ENCODE data around the gene MS4A18.

Gene MS4A18

DNA sequence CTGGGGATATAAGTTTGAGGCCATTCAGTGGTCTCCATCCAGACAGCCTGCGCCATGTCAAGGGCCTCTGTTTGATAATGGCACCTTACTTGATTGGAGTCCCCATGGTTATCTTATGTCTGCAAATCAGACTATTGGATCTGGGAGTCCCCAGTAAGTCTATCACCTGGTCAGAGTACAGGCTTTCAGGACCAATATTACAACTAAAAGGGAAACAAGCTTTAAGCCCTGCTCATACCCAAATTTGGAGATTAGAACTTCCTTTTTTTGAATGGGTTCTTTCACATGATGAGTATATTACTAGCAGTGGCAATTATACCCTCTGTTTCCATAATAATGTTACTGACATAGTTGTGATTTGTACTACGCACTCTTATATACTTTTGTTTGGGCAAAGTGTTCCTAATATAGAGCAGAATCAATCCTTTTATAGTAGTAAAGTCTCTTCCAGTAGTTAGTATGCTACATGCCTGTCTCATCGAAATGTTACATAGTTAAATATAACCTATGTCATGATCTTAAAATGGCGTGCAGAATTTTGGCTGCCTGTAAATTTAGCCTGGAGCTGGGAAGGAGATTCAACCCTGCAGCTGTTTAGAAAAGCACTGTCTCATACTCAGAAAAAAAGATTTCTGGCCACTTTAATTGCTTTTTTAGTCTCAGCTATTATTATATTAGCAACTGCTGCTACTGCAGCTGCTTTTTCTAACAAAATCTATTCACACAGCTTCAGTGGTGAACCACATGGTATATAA, 37.1 kb downstream of the MS4A18 start:
- Histone ChIP-seq H3K27ac (ENCODE audit: low read depth, low read length) (no peak overlapping the region), H3K4me1 (ENCODE audit: control insufficient read depth, insufficient read depth, low read length) (no peaks in the 10 kb centered on the region), H3K4me3 (ENCODE audit: low read length) (no peak overlapping the region), H3K27me3 (ENCODE audit: control insufficient read depth, insufficient read depth, low read length) (no peaks in the 10 kb centered on the region), H3K9ac (ENCODE audit: low read length) (no peak overlapping the region), H3K36me3 (ENCODE audit: control insufficient read depth, insufficient read depth, low read length) (no peaks in the 10 kb centered on the region)

DNA sequence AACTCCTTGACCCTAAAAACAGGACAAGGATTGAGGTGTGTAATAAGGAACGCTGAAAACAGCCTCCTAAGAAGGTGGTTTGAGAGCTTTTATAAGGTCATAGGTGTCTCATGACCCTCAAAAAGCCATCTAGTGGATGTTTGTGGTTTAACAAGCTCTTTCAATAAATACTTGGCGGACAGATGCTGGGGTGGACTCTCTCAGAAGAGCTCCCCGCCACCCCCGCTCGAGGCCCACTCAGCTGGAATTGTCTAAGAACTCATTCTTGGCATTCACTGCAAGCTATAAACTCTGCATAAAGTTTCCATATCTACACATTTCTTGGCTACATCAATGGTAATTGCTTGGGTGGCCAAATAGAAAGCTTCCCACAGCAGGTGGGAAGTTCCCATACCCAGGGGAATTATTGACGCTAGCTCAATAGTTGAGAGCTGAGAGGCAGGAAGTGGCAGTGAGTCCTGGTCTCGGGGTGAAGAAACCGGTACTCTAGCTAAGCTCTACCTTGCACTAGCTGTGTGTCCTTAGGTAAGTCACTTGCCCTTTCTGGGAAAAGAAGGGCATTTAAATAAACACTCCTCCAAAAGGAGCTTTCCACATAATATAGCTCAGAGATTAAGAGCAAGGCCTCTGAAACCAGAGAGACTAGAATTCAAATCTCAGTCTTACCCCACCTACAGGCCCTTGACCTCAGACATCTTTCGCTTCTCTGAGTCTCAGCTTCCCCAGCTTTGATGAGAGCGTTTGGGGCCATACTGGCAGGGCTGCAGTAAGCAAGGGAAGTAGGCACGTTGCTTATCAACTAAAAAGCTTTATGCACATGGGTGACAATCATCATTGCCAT, 38.6 kb downstream of the MS4A18 start:
- Histone ChIP-seq H3K4me1 (ENCODE audit: control insufficient read depth, insufficient read depth, low read length) (no peaks in the 10 kb centered on the region), H3K36me3 (ENCODE audit: control insufficient read depth, insufficient read depth, low read length) (no peaks in the 10 kb centered on the region), H3K9ac (ENCODE audit: low read length) (no peak overlapping the region), H3K27ac (ENCODE audit: low read depth, low read length) (no peak overlapping the region), H3K27me3 (ENCODE audit: control insufficient read depth, insufficient read depth, low read length) (no peaks in the 10 kb centered on the region), H3K4me3 (ENCODE audit: low read length) (no peak overlapping the region)

DNA sequence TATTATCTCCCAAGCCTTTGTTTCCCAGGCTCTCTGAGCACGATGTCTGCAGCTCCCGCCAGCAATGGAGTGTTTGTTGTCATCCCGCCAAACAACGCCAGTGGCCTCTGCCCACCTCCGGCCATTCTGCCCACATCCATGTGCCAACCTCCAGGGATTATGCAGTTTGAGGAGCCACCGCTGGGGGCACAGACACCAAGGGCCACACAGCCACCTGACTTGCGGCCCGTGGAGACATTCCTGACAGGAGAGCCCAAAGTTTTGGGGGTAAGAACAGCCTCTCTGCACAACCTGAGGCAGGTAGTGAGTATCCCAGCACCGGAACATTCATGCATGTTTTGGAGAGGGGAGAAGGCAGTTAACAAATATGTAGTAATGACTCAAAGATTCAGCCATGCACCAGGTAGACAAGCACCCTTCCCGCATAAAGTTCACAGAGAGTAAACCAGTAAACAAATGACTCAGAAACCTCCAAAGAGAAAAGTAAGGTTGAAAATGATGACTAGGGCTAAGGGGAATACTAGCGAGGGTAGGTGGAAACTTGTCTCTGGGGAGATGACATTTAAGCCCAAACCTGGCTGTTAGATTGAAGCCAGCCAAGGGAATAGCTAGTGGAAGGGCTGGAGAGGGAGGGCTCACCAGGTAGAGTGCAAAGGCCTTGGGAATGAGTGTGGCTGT, 39.3 kb downstream of the MS4A18 start:
- Histone ChIP-seq H3K27me3 (ENCODE audit: control insufficient read depth, insufficient read depth, low read length) (no peaks in the 10 kb centered on the region), H3K9ac (ENCODE audit: low read length) (no peak overlapping the region)

DNA sequence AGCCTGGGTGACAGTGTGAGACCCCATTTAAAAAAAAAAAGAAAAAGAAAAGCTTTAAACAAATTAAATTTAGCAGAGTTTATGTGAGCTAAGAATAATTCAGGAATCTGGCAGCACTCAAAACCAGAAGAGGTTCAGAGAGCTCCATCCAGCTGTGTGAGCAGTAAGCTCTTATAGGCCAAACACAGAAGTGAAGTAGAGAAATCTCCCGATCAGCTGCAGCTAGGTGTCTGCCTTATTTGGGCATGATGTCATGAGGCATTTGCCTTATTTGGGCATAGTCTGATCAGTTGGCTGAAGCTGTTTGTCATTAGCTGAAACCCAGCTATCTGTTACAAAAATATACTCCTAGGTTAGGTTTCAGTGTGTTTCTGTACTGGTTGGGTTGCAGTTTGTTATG, 40.4 kb downstream of the MS4A18 start:
- no peak overlapping the region for H3K4me3 ChIP-seq (ENCODE audit: low read length)
- H3K9ac ChIP-seq (ENCODE audit: low read length), result no peak overlapping the region
- H3K27ac ChIP-seq (ENCODE audit: low read depth, low read length), result no peak overlapping the region
- no peaks in the 10 kb centered on the region for H3K4me1 ChIP-seq (ENCODE audit: control insufficient read depth, insufficient read depth, low read length)
- H3K36me3 ChIP-seq (ENCODE audit: control insufficient read depth, insufficient read depth, low read length), result no peaks in the 10 kb centered on the region
- no peaks in the 10 kb centered on the region for H3K27me3 ChIP-seq (ENCODE audit: control insufficient read depth, insufficient read depth, low read length)

More for the DNA sequence above, 39.3 kb downstream of the MS4A18 start:
- no peak overlapping the region for H3K4me3 ChIP-seq (ENCODE audit: low read length)
- H3K4me1 ChIP-seq (ENCODE audit: control insufficient read depth, insufficient read depth, low read length), result no peaks in the 10 kb centered on the region
- no peaks in the 10 kb centered on the region for H3K36me3 ChIP-seq (ENCODE audit: control insufficient read depth, insufficient read depth, low read length)
- no peak overlapping the region for H3K27ac ChIP-seq (ENCODE audit: low read depth, low read length)

DNA sequence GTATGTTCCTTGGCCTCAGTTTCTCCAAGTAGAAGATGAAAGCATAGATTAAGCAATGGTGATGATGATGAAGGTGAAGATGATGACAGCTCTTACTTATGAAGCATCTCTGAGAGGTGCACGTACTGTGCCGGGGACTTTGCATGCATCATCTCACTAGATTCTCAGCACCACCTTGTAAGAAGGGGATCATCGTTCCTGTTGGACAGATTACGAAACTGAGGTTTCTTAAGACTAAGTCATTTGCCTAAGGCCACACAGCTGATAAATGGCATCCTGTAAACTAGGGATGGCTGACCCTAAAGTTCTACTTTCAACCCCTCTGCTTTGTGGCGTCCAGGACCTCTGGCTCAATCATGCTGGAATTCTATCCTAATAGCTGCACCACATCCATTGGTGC, 40.8 kb downstream of the MS4A18 start:
- no peak overlapping the region for H3K27ac ChIP-seq (ENCODE audit: low read depth, low read length)
- H3K27me3 ChIP-seq (ENCODE audit: control insufficient read depth, insufficient read depth, low read length), result no peaks in the 10 kb centered on the region

DNA sequence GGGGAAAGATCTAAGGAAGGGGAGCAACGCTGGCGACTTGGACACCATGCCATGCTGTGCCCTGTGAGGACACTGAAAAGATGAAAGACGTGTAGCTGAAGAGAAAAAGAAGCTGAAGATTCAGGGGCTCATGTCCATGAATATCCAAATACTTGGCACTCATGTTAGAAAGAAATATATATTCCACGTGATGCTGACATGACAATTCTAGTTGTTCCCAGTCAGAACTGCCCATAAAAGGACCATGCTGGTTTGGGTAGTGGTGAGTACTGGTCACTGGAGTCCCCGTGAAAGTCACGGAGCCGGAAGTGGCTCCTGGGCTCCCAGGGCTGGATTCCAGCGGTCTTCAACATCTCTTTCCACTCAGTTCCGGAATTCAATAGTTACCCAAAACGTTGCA, 42.0 kb downstream of the MS4A18 start:
- no peak overlapping the region for H3K9ac ChIP-seq (ENCODE audit: low read length)
- H3K36me3 ChIP-seq (ENCODE audit: control insufficient read depth, insufficient read depth, low read length), result no peaks in the 10 kb centered on the region
- H3K4me3 ChIP-seq (ENCODE audit: low read length), result no peak overlapping the region
- H3K27me3 ChIP-seq (ENCODE audit: control insufficient read depth, insufficient read depth, low read length), result peaks cover 1% of the 10 kb centered on the region
- H3K27ac ChIP-seq (ENCODE audit: low read depth, low read length), result no peak overlapping the region
- no peaks in the 10 kb centered on the region for H3K4me1 ChIP-seq (ENCODE audit: control insufficient read depth, insufficient read depth, low read length)

More for the DNA sequence above, 40.8 kb downstream of the MS4A18 start:
- Histone ChIP-seq H3K4me3 (ENCODE audit: low read length) (no peak overlapping the region), H3K9ac (ENCODE audit: low read length) (no peak overlapping the region), H3K36me3 (ENCODE audit: control insufficient read depth, insufficient read depth, low read length) (no peaks in the 10 kb centered on the region), H3K4me1 (ENCODE audit: control insufficient read depth, insufficient read depth, low read length) (no peaks in the 10 kb centered on the region)

DNA sequence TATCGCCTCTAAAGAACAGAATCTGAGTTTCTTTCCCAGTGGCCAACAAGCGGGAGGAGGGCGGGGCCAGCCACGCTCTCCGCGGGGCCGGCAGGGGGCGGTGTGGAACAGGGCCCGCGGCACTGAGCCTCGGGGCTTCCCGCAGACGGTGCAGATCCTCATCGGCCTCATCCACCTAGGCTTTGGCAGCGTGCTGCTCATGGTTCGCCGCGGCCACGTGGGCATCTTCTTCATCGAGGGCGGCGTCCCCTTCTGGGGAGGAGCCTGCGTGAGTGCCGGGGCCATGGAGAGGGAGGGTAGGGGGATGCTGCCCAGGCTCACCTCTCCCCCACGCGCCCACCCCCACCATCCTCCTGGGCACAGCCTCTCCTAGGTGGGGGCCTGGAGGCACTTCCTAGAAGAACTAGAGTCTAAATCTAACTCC, 42.9 kb downstream of the MS4A18 start:
- Histone ChIP-seq H3K27ac (ENCODE audit: low read depth, low read length) (no peak overlapping the region), H3K36me3 (ENCODE audit: control insufficient read depth, insufficient read depth, low read length) (no peaks in the 10 kb centered on the region), H3K9ac (ENCODE audit: low read length) (no peak overlapping the region), H3K27me3 (ENCODE audit: control insufficient read depth, insufficient read depth, low read length) (peaks cover 2% of the 10 kb centered on the region), H3K4me3 (ENCODE audit: low read length) (no peak overlapping the region), H3K4me1 (ENCODE audit: control insufficient read depth, insufficient read depth, low read length) (no peaks in the 10 kb centered on the region)

DNA sequence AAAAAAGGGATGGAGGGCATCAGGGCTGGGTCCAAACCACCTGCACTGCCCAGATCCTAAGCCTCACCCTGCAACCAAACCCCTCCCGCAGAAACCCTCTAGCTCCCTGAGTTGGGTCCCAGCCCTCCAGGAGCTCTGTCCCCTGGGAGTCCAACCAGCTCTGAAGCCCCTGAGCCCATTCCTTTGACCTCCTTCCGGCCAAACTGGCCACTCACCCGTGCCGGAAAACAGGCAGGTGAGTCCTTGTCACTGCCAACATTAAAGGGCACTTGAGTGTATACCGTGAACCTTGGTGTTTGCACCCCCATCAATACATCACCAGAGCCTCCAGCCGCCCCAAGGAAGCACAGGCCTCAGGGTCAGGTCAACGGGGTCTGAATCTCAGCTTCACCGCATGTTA, 43.7 kb downstream of the MS4A18 start:
- H3K4me3 ChIP-seq (ENCODE audit: low read length), result no peak overlapping the region
- no peaks in the 10 kb centered on the region for H3K36me3 ChIP-seq (ENCODE audit: control insufficient read depth, insufficient read depth, low read length)
- peaks cover 2% of the 10 kb centered on the region for H3K27me3 ChIP-seq (ENCODE audit: control insufficient read depth, insufficient read depth, low read length)
- no peaks in the 10 kb centered on the region for H3K4me1 ChIP-seq (ENCODE audit: control insufficient read depth, insufficient read depth, low read length)
- no peak overlapping the region for H3K27ac ChIP-seq (ENCODE audit: low read depth, low read length)
- H3K9ac ChIP-seq (ENCODE audit: low read length), result no peak overlapping the region

DNA sequence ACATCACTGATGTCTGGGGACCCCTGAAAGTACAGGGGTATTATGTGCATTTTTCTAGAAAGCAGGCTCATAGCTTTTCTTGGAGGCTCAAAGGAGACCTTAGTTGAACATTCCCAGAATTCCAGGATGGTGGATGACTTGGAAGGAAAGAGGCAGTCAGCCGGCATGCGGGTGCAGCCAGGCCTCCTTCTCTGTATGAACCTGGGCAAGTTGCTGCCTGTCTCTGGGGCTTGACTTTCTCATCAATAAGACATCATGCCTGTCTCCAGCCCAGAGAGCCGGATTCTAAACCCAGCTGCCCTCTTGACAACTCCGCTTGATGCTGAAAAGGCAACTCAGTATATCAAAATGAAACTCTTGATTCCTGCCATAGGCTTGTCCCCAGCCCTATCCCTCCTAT, 44.8 kb downstream of the MS4A18 start:
- no peaks in the 10 kb centered on the region for H3K4me1 ChIP-seq (ENCODE audit: control insufficient read depth, insufficient read depth, low read length)
- no peaks in the 10 kb centered on the region for H3K36me3 ChIP-seq (ENCODE audit: control insufficient read depth, insufficient read depth, low read length)
- no peak overlapping the region for H3K4me3 ChIP-seq (ENCODE audit: low read length)
- peaks cover 2% of the 10 kb centered on the region for H3K27me3 ChIP-seq (ENCODE audit: control insufficient read depth, insufficient read depth, low read length)
- H3K27ac ChIP-seq (ENCODE audit: low read depth, low read length), result no peak overlapping the region
- no peak overlapping the region for H3K9ac ChIP-seq (ENCODE audit: low read length)

DNA sequence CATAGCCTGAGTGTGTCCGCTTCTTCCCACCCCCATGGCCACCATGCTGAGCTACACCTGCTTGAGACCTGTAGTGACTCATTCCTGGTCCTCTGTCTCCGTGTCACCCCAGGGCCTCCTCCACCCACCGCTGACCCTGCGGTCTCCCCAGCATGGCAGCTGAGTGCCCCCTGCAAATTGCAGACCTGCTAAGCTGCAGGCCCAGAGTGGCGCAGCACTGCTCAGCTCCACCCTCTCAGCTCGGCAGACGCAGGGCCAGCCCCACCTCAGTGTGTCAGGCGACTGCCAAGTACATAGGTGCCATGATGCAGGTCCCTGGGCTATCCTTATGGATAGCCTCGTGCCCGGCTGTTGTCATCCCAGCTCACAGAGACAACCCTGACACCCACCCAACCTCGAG, 45.3 kb downstream of the MS4A18 start:
- H3K27me3 ChIP-seq (ENCODE audit: control insufficient read depth, insufficient read depth, low read length), result peaks cover 2% of the 10 kb centered on the region
- no peaks in the 10 kb centered on the region for H3K36me3 ChIP-seq (ENCODE audit: control insufficient read depth, insufficient read depth, low read length)
- H3K4me1 ChIP-seq (ENCODE audit: control insufficient read depth, insufficient read depth, low read length), result no peaks in the 10 kb centered on the region
- H3K27ac ChIP-seq (ENCODE audit: low read depth, low read length), result no peak overlapping the region
- no peak overlapping the region for H3K9ac ChIP-seq (ENCODE audit: low read length)
- no peak overlapping the region for H3K4me3 ChIP-seq (ENCODE audit: low read length)

DNA sequence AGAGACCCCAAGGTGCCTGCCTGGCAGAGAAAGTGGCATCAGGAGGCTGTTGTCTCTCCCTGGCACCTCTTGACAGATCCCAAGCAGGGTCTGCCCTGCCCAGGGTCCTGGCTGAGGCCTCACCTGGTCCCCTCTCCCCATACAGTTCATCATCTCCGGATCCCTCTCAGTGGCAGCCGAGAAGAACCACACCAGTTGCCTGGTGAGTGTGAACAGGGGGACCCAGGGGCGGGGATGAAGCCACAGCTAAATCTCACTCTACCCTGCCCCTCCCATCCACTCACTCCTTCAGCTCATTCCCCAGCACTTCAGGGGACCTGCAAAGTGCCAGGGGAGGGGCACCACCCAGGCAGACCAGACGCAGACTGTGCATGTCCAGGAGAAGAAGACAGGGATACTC, 46.6 kb downstream of the MS4A18 start:
- Histone ChIP-seq H3K4me1 (ENCODE audit: control insufficient read depth, insufficient read depth, low read length) (no peaks in the 10 kb centered on the region), H3K4me3 (ENCODE audit: low read length) (no peak overlapping the region), H3K27ac (ENCODE audit: low read depth, low read length) (no peak overlapping the region), H3K36me3 (ENCODE audit: control insufficient read depth, insufficient read depth, low read length) (no peaks in the 10 kb centered on the region), H3K27me3 (ENCODE audit: control insufficient read depth, insufficient read depth, low read length) (peaks cover 2% of the 10 kb centered on the region), H3K9ac (ENCODE audit: low read length) (no peak overlapping the region)

DNA sequence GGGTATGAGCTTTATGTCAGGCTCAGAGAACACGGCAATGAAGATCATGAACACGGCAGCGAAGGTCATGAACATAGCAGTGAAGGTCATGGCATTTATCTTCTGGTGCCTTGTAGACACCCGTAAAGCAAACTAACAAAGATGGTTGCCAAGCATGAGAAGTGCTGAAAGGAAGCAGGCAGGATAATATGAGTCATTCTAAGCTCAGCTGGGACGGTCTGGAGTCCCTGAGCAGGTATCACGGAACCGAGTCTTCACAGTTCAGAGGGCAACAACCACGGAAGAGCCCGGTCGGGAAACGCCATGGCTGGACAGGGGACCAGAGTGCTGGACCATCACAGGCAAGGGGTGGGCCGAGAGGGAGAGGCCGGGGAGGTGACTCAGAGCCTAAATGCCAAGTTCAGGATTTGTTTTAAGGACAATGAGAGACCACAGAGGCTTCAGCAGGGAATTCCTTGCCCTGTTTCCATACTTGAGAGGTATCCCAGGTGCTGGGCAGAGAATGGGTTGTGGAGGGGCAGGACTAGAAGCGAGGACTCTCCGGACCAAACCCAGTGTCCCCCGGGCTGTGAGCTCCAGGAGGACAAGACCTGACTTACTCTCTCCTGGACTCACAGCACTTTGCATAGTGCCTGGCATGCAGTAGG, 47.5 kb downstream of the MS4A18 start:
- Histone ChIP-seq H3K27ac (ENCODE audit: low read depth, low read length) (no peak overlapping the region), H3K27me3 (ENCODE audit: control insufficient read depth, insufficient read depth, low read length) (peaks cover 2% of the 10 kb centered on the region), H3K36me3 (ENCODE audit: control insufficient read depth, insufficient read depth, low read length) (no peaks in the 10 kb centered on the region), H3K4me3 (ENCODE audit: low read length) (no peak overlapping the region), H3K9ac (ENCODE audit: low read length) (no peak overlapping the region), H3K4me1 (ENCODE audit: control insufficient read depth, insufficient read depth, low read length) (no peaks in the 10 kb centered on the region)

All from rectal smooth muscle tissue (tissue), 1 donor.